Left lung (tissue), 10 donors: Measurements from ENCODE around the gene ZNF202. TPM values are rescaled to one million over a fixed set of nuclear protein-coding genes. Genes with fewer than 3 reads are reported as not detected.
A peak's percentile ranks its signal among the peaks of the same experiment; 100 is the strongest.

ENCODE experiments used
- ATAC-seq: fragments of 200-7000 bp; cut with Tn5 transposase; one replicate; pipeline ENCODE4 v1.9.1; 2020; ENCODE audit warnings: moderate library complexity
- DNase-seq, 4 donors: peaks; one replicate each; pipeline ENCODE4 v3.0.0-alpha.2; 2013 to 2020
- H3K27ac ChIP-seq, 2 donors: fragments of 200-600 bp; sonication (generic) in 1 of 2; one replicate each; pipeline versions ENCODE4 v1.5.0 to v1.8.0; 2020 to 2021
- H3K27me3 ChIP-seq, 2 donors: fragments of 200-600 bp; sonication (generic) in 1 of 2; one replicate each; pipeline versions ENCODE4 v1.5.0 to v1.8.0; 2020 to 2021
- H3K36me3 ChIP-seq, 2 donors: fragments of 200-600 bp; sonication (generic) in 1 of 2; one replicate each; pipeline versions ENCODE4 v1.5.0 to v1.8.0; 2020 to 2021
- H3K4me1 ChIP-seq, 2 donors: fragments of 200-600 bp; one replicate each; pipeline ENCODE4 v1.8.0; 2021
- H3K4me3 ChIP-seq, 2 donors: fragments of 200-600 bp; sonication (generic) in 1 of 2; one replicate each; pipeline versions ENCODE4 v1.5.0 to v1.8.0; 2020 to 2021; ENCODE audit warnings: mild to moderate bottlenecking in 1 of 2
- H3K9me3 ChIP-seq, 2 donors: fragments of 200-600 bp; sonication (generic) in 1 of 2; one replicate each; pipeline versions ENCODE4 v1.5.0 to v1.8.0; 2020 to 2021
- intact Hi-C, 2 donors: fragments of 100-400 bp; cut with DNase I; formaldehyde crosslinking; loops; one replicate each; pipeline versions ENCODE4 v1.11.2 to v1.14.2; 2022
- polyA plus RNA-seq, 6 donors: library from polyadenylated mRNA; unstranded; fragments of 120-200 nt; gene quantifications; one replicate each; pipeline ENCODE4 v1.2.1, GENCODE V29; 2013; ENCODE audit not compliant: insufficient read length in 6 of 6
- total RNA-seq, 2 donors: library from RNA; stranded (reverse); fragmentation: NEBNext Ultra II Directional; extraction: Animal tissue kit (Norgen Biotek cat#: 25700); gene quantifications; one replicate each; pipeline ENCODE4 v1.2.1, GENCODE V29; 2021
- TF ChIP-seq, protein P1 (sequence below), 2 donors: fragments of 200-600 bp; sonication (generic) in 1 of 2; IDR thresholded peaks; one replicate each; pipeline versions ENCODE4 v1.5.0 to v1.8.0; 2021; ENCODE audit warnings: antibody characterized with exemption in 2 of 2
- donor health status: DM: no; HTN: yes; CAD: no.
- donor health status: DM: no; HTN: no; CAD: no.

ZNF202 gene
- total and polyA plus RNA-seq, 8 donors, result 6.6 to 24.2 (median 20.7) TPM

DNA sequence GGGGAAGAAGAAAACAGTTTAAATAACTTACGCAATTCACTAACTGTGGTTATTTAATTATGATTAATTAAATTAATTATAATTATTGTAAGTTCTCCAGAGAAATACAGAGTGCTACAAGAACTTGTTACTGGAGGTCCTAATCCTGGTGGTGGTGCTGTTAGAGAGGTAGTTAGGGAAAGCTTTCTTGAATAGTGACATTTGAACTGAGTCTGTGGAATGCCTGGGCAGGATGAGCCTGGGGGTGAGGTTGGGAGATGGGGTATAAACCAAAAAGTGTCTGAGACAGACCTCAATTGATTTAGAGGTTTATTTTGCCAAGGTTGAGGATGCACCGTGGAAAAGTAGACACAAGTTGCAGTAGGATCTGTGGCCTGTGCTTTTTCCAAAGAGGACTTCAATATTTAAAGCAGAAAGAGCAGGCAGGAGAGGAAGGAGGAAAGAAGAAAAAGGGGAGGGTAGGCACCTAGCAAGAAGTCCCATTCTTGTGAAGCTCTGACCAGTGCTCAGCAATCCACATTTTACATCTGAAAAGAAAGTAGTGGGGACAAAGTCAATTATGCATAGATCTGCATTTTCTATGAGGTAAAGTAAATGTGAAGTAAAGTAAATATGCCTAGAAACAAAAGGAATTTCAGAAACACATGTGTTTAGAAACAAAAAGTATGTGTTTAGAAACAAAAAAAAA lies 4.4 kb upstream of the ZNF202 start:
- TF ChIP-seq, protein P1, sequence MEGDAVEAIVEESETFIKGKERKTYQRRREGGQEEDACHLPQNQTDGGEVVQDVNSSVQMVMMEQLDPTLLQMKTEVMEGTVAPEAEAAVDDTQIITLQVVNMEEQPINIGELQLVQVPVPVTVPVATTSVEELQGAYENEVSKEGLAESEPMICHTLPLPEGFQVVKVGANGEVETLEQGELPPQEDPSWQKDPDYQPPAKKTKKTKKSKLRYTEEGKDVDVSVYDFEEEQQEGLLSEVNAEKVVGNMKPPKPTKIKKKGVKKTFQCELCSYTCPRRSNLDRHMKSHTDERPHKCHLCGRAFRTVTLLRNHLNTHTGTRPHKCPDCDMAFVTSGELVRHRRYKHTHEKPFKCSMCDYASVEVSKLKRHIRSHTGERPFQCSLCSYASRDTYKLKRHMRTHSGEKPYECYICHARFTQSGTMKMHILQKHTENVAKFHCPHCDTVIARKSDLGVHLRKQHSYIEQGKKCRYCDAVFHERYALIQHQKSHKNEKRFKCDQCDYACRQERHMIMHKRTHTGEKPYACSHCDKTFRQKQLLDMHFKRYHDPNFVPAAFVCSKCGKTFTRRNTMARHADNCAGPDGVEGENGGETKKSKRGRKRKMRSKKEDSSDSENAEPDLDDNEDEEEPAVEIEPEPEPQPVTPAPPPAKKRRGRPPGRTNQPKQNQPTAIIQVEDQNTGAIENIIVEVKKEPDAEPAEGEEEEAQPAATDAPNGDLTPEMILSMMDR (IDR thresholded peaks at IDR 0.05), result no peak
- DNase-seq (no peak), ATAC-seq (no peak)

DNA sequence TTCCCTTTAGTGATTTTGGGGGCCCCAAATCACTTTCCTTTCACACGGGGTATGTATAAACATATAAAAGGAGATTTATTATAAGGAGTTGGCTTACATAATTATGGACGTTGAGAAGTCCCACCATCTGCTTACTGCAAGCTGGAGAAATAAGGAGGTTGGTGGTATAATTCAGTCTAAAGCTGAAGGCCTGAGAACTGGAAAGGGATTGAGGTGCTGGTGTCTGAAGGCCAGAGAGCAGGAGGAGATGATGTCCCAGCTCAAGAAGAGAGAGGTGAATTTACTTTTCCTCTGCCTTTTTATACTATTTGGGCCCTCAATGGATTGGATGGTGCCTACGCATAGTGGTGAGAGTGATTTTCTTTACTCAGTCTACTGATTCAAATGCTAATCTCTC lies 1.3 kb upstream of the ZNF202 start:
- intact Hi-C loops, result no loop called here
- TF ChIP-seq, protein P1 (IDR thresholded peaks at IDR 0.05), result no peak
- DNase-seq (no peak), ATAC-seq (no peak)
- Histone ChIP-seq H3K27me3 (no peaks in the 10 kb centered on the region), H3K4me1 (peaks cover 8 to 26% of the 10 kb centered on the region in 2 donors), H3K9me3 (no peaks in the 10 kb centered on the region), H3K27ac (no peak overlapping the region), H3K36me3 (no peaks in the 10 kb centered on the region), H3K4me3 (no peak overlapping the region)

More for the DNA sequence above, 4.4 kb upstream of the ZNF202 start:
- Histone ChIP-seq H3K27ac (no peak overlapping the region), H3K27me3 (no peaks in the 10 kb centered on the region), H3K36me3 (no peaks in the 10 kb centered on the region), H3K4me3 (no peak overlapping the region), H3K4me1 (peaks cover 0 to 8% of the 10 kb centered on the region in 2 donors), H3K9me3 (no peaks in the 10 kb centered on the region)
- intact Hi-C loops, result no loop called here

DNA sequence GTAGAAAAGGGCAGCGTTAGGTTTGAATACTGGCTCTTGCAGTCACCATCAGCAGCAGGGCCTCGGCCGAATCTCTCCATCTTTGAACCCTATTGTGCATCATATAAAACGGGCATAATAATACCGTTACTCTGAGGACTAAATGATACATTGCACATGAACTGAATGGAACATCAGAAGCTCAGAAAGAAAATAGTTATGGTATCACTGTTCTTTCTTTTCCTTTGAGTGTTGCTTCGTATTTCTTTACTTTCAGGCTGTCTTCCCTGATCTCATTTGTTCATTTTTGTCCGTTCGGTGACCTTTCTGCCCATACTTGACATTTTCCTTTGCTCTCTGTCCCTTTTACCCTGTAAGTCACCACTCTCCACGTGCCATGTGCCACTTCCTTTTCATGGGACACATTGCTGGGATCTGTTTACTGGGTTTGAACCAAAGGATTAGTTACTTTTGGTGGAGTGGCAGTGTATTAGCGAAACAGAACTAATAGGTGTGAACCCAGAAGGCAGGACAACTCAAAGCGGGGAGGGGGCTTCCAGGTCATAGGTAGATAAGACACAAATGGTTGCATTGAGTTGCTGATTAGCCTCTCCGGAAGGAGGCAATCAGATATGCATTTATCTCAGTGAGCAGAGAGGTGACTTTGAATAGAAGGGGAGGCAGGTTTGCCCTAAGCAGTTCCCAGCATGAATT lies 717 bp upstream of the ZNF202 start:
- Histone ChIP-seq H3K4me1 (peaks cover 8 to 26% of the 10 kb centered on the region in 2 donors), H3K27ac (peak overlapping the region; percentile 44 to 76), H3K4me3 (peak overlapping the region; percentile 86 to 94), H3K9me3 (no peaks in the 10 kb centered on the region), H3K27me3 (no peaks in the 10 kb centered on the region), H3K36me3 (no peaks in the 10 kb centered on the region)
- ATAC-seq, result peak; percentile 32
- intact Hi-C loops, result no loop called here
- TF ChIP-seq, protein P1 (IDR thresholded peaks at IDR 0.05), result no peak
- peak in 1 of 4 donors; percentile 0 for DNase-seq

DNA sequence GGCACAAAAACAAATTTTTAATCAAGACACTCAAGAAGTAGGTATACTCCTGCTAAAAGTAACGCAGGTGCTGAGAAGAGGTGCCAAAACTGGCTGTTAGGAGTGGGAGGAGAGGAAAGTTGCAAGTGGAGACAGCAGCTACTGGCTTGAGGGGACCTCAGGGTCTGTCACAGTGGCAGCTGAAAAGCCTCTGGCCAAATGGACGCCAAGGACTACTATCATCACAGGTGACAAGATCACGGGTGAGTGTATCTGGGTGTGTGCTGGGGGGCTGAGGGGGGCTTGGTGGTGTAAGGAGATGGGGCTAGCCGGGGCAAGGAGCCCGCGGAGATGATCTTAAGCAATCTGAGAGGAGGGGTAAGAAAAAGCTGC lies 687 bp downstream of the ZNF202 start:
- Histone ChIP-seq H3K4me3 (peak overlapping the region; percentile 86 to 94), H3K4me1 (peaks cover 8 to 26% of the 10 kb centered on the region in 2 donors), H3K27ac (peak overlapping the region in 1 of 2 donors; percentile 76), H3K36me3 (no peaks in the 10 kb centered on the region), H3K9me3 (no peaks in the 10 kb centered on the region), H3K27me3 (no peaks in the 10 kb centered on the region)
- DNase-seq, result no peak
- TF ChIP-seq, protein P1 (IDR thresholded peaks at IDR 0.05), result no peak
- intact Hi-C loops, result no loop called here
- ATAC-seq, result peak; percentile 2

DNA sequence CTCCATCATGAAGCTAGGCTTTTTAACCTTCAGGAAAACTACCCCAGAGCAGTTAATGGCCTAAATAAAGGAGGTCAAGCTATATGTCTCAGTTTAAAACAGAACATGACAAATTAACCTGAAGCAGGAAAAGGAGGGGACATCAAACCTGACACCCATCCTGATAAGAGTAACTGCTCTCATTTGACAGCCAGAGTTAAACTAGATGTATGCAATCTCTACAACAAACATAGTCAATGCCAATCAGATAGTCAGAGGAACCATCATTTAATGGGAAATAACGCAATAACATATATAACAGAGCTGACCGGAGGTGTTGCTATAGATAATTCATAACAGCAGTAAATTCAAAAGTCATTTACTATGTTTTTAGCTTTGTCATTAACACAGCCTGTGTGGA lies 3.1 kb downstream of the ZNF202 start:
- TF ChIP-seq, protein P1 (IDR thresholded peaks at IDR 0.05), result no peak
- no peaks in the 10 kb centered on the region for H3K9me3 ChIP-seq
- no peak overlapping the region for H3K4me3 ChIP-seq
- intact Hi-C loops, result no loop called here
- DNase-seq, result no peak
- H3K4me1 ChIP-seq, result peaks cover 8 to 26% of the 10 kb centered on the region in 2 donors
- H3K27me3 ChIP-seq, result no peaks in the 10 kb centered on the region
- H3K27ac ChIP-seq, result no peak overlapping the region
- H3K36me3 ChIP-seq, result peaks cover 0 to 8% of the 10 kb centered on the region in 2 donors
- no peak for ATAC-seq
